Sigmoid colon (tissue), 7 donors: ENCODE measurements around the gene HPRT1. TPM values are rescaled to one million over a fixed set of nuclear protein-coding genes. Genes with fewer than 3 reads are reported as not detected.

Experiments
- DNase-seq: peaks from one replicate; pipeline ENCODE4 v3.0.0-alpha.2; 2019
- H3K27ac ChIP-seq, 4 donors: fragments of 200-600 bp; sonication (generic); one replicate each; pipeline ENCODE4 v1.5.1; 2016 to 2019; ENCODE audit warnings: mild to moderate bottlenecking in 1 of 4
- H3K27me3 ChIP-seq, 3 donors: fragments of 200-600 bp; sonication (generic); one replicate each; pipeline ENCODE4 v1.5.1; 2019; ENCODE audit warnings: mild to moderate bottlenecking in 1 of 3
- H3K36me3 ChIP-seq, 4 donors: fragments of 200-600 bp; sonication (generic); one replicate each; pipeline ENCODE4 v1.5.1; 2016 to 2019
- H3K4me1 ChIP-seq, 4 donors: fragments of 200-600 bp; sonication (generic); one replicate each; pipeline ENCODE4 v1.5.1; 2017 to 2019
- H3K4me3 ChIP-seq, 4 donors: fragments of 200-600 bp; sonication (generic); one replicate each; pipeline ENCODE4 v1.5.1; 2017 to 2019; ENCODE audit warnings: mild to moderate bottlenecking in 2 of 4, moderate library complexity in 1 of 4
- H3K9me3 ChIP-seq, 4 donors: fragments of 200-600 bp in 3 of 4; sonication (generic) in 3 of 4; one replicate each; pipeline versions ENCODE4 v1.5.1 to v1.6.1; 2013 to 2019
- EP300 ChIP-seq, 4 donors: sonication (generic); formaldehyde crosslinking; IDR thresholded peaks; one replicate each; pipeline ENCODE4 v1.6.1; 2017; ENCODE audit warnings: antibody characterized with exemption in 4 of 4
- POLR2A ChIP-seq, 2 donors: fragments of 450-650 bp; IDR thresholded peaks; one replicate each; pipeline ENCODE4 v1.6.1; 2016; ENCODE audit warnings: antibody characterized with exemption in 2 of 2, mild to moderate bottlenecking in 2 of 2, moderate library complexity in 2 of 2
- POLR2AphosphoS5 ChIP-seq, 4 donors: sonication (generic); formaldehyde crosslinking; IDR thresholded peaks; one replicate each; pipeline ENCODE4 v1.6.1; 2017; ENCODE audit warnings: antibody characterized with exemption in 4 of 4
- WGBS, 2 donors: extraction: QIAGEN DNeasy Blood & Tissue Kit; methylation state at CpG; one replicate each; pipeline ENCODE4 v1.1.7; 2013; 5-methylcytosine and 5-hydroxymethylcytosine counted together
- intact Hi-C: fragments of 100-400 bp; cut with DNase I; formaldehyde crosslinking; loops from one replicate; pipeline ENCODE4 v1.15.1; 2023
- polyA plus RNA-seq, 3 donors: library from polyadenylated mRNA; stranded (reverse); fragments of 200-250 nt; gene quantifications; one replicate each; pipeline ENCODE4 v1.2.3, GENCODE V29; 2013
- small RNA-seq, 3 donors: library from RNA; depleted of rRNA; stranded (forward); fragments of <200 nt; gene quantifications; one replicate each; pipeline ENCODE3, GENCODE V24; 2016
- total RNA-seq, 4 donors: library from RNA; depleted of rRNA; stranded (reverse); fragments of >200 nt; gene quantifications; one replicate each; pipeline ENCODE4 v1.1.0, GENCODE V29; 2016
- TF ChIP-seq, protein P1 (sequence below), 4 experiments: fragments of 450-650 bp in 3 of 4; fragments of 200-600 bp in 1 of 4; IDR thresholded peaks; one replicate each; pipeline ENCODE4 v1.5.1; 2016 to 2019; ENCODE audit warnings: antibody characterized with exemption in 4 of 4, mild to moderate bottlenecking in 3 of 4, moderate library complexity in 2 of 4
- donor health status: healthy with polysubstance abuse.
- donor health status: Bipolar disorder and iron deficiency.
- donor health status: healthy.

The HPRT1 gene
- total and polyA plus RNA-seq, 7 donors: 7.8 to 46.0 (median 15.0) TPM

DNA sequence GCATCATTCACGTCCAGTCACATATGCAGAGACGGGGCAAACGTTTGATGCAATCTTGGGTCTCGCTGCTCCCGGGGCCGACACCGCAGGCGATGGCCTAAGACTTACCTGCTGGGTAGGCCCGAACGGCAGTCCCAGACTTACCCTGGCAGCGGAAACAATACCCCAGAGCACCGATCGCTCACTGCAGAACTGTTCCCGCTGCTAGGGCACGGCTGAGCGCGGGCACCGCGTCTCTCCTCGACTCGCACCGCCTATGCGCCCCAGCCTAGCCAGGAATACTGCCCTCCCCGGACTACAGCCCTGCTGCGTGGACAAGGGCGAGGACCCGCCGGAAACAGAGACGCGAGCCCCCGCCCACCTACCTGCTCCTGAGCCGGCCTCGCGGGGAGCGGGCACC is 86.2 kb downstream of the HPRT1 start:
- Histone ChIP-seq H3K4me3 (no peak overlapping the region), H3K27ac (no peak overlapping the region), H3K36me3 (no peaks in the 10 kb centered on the region), H3K9me3 (no peaks in the 10 kb centered on the region), H3K27me3 (peaks cover 14 to 66% (median 17%) of the 10 kb centered on the region in 3 donors), H3K4me1 (peaks cover 0 to 18% (median 5%) of the 10 kb centered on the region in 4 donors)
- DNase-seq: no peak
- 25 to 70% methylated on average over 35 of the region's 35 CpGs for WGBS, 2 donors
- TF ChIP-seq, protein P1, sequence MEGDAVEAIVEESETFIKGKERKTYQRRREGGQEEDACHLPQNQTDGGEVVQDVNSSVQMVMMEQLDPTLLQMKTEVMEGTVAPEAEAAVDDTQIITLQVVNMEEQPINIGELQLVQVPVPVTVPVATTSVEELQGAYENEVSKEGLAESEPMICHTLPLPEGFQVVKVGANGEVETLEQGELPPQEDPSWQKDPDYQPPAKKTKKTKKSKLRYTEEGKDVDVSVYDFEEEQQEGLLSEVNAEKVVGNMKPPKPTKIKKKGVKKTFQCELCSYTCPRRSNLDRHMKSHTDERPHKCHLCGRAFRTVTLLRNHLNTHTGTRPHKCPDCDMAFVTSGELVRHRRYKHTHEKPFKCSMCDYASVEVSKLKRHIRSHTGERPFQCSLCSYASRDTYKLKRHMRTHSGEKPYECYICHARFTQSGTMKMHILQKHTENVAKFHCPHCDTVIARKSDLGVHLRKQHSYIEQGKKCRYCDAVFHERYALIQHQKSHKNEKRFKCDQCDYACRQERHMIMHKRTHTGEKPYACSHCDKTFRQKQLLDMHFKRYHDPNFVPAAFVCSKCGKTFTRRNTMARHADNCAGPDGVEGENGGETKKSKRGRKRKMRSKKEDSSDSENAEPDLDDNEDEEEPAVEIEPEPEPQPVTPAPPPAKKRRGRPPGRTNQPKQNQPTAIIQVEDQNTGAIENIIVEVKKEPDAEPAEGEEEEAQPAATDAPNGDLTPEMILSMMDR (IDR thresholded peaks at IDR 0.05): no peak
- no peak for TF ChIP-seq POLR2AphosphoS5 (IDR thresholded peaks at IDR 0.05)
- no peak for TF ChIP-seq EP300 (IDR thresholded peaks at IDR 0.05)
- no peak for TF ChIP-seq POLR2A (IDR thresholded peaks at IDR 0.05)
- intact Hi-C loops: no loop called here

DNA sequence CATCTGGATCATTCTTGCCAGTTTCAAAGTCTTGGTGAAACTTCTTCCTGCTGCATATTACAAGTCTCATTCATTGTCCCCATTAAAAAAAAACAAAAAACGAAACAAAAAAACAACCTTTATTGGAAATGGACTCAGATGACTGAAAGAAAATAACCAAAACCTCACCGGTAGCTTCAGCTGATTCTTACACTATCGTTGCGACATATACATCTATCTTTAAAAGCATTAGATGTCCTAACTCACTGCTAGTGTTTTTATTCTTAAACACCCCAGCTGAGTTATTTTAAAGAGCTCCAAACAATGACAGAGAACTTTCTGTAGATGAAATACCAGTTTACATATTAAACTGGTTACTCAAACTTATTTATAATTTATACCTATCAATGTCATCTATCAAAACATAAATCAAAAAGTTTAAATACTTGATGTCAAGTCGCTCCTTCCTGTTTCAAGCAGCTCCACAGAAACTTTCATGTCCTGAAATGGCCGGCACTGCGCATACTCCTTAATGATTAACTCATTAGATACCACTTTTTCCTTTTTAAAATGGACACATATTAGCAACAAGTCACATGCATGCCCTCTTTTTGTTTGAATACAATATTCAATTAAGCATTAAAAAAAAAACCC is 87.2 kb downstream of the HPRT1 start:
- Histone ChIP-seq H3K4me1 (peaks cover 0 to 18% (median 5%) of the 10 kb centered on the region in 4 donors), H3K4me3 (peak overlapping the region in 1 of 4 donors; percentile 54), H3K9me3 (no peaks in the 10 kb centered on the region), H3K27me3 (peaks cover 14 to 73% (median 17%) of the 10 kb centered on the region in 3 donors), H3K36me3 (no peaks in the 10 kb centered on the region), H3K27ac (no peak overlapping the region)
- TF ChIP-seq POLR2A (IDR thresholded peaks at IDR 0.05) (no peak), EP300 (IDR thresholded peaks at IDR 0.05) (no peak), POLR2AphosphoS5 (IDR thresholded peaks at IDR 0.05) (no peak)
- TF ChIP-seq, protein P1 (IDR thresholded peaks at IDR 0.05): no peak
- 40 to 53% methylated on average over 7 of the region's 7 CpGs for WGBS, 2 donors
- no peak for DNase-seq
- intact Hi-C loops: no loop called here

DNA sequence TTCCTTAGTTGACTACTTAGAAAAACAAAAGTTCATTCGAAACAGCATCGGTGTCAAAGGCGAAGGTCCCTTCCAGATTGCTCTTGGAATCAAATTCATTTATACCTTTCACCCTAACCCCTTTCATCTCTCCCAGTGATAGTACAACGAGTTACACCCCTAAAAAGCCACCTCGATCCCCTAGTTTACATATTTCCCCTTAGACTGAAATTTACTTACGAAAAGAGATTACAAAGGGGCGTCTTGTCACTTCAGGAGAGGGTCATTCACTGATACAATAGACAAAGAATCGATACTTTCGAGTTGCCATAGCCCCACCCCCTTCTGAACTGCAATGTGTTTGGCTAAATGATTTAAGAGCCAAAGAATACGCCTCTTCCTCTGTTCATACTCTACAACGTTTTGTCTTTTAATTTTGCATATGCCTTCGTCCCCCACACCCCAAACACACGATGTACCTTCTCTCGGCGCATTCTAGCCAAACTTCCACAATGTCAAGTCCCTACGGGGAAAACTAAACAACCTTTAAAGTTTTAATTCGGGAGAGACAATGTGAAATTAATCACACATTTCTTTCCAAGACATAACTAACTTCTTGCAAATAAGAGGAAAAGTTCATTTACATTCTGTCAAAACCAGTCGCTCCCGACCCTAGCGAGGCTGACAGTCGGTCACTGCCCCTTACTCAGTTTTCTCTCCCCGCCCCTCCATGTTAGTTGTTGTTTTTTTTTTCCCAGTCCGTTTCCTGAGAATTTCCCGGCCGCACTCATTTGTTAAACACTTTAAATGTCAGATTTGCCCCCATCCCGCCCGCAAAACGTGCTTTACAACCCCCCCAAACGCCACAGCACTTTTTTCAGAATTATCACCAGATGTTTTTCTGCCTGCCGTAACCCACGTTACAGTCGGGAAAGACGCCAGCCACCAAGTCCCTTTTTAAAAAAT is 88.6 kb downstream of the HPRT1 start:
- Histone ChIP-seq H3K4me1 (peaks cover 0 to 18% (median 5%) of the 10 kb centered on the region in 4 donors), H3K9me3 (no peaks in the 10 kb centered on the region), H3K27me3 (peaks cover 14 to 74% (median 17%) of the 10 kb centered on the region in 3 donors), H3K4me3 (peak overlapping the region; percentile 37 to 54 (median 48)), H3K27ac (peak overlapping the region; percentile 66 to 83 (median 76)), H3K36me3 (no peaks in the 10 kb centered on the region)
- 2 to 5% methylated on average over 33 of the region's 33 CpGs for WGBS, 2 donors
- DNase-seq: no peak
- TF ChIP-seq POLR2AphosphoS5 (IDR thresholded peaks at IDR 0.05): peak in 3 of 4 donors; percentile 33 to 63 (median 46)
- TF ChIP-seq, protein P1 (IDR thresholded peaks at IDR 0.05): no peak
- TF ChIP-seq EP300 (IDR thresholded peaks at IDR 0.05): no peak
- intact Hi-C loops: no loop called here

Small RNAs within 50 kb of the gene (small RNA-seq; reads per million reads assigned to genes)
- gene AC004383.1 (0 reads per million in 3 donors), gene MIR450A1 (0 reads per million in 3 donors), gene MIR450A2 (0 reads per million in 3 donors), gene MIR450B (0 to 0.29 (median 0.12) reads per million in 3 donors), gene MIR503 (0.11 to 0.51 (median 0.24) reads per million in 3 donors), gene MIR542 (0.60 to 2.5 (median 1.9) reads per million in 3 donors)

Other genes starting within 250 kb of the HPRT1 start
- 1 to 10 TPM in 1 of 4 donors, under 1 TPM in 2, not detected in 1; 0.27 to 1.4 (median 0.82) TPM for gene CCDC160, start 223.0 kb upstream of the HPRT1 start, total RNA-seq
- gene CCDC160, start 223.0 kb upstream of the HPRT1 start, polyA plus RNA-seq: under 1 TPM in 1 of 3 donors, not detected in 2; 0.07 TPM
- 10 to 100 TPM in 2 of 4 donors, 1 to 10 TPM in 2; 8.8 to 13.2 (median 10.8) TPM for gene PHF6, start 86.9 kb upstream of the HPRT1 start, total RNA-seq
- 1 to 10 TPM; 4.8 to 7.6 (median 7.4) TPM for gene PHF6, start 86.9 kb upstream of the HPRT1 start, polyA plus RNA-seq
- gene PLAC1, start 198.3 kb downstream of the HPRT1 start, total RNA-seq: 1 to 10 TPM in 1 of 4 donors, not detected in 3; 1.4 TPM
- under 1 TPM in 1 of 3 donors, not detected in 2; 0.06 TPM for gene PLAC1, start 198.3 kb downstream of the HPRT1 start, polyA plus RNA-seq